Measurements from ENCODE around the gene MEGF9. TPM values are rescaled to one million over a fixed set of nuclear protein-coding genes. Genes with fewer than 3 reads are reported as not detected.

Gene MEGF9
- total RNA-seq = 10 to 100 TPM in 1 of 2 donors, 1 to 10 TPM in 1; 5.0 to 10.7 TPM
- polyA plus RNA-seq (2013, experiment 1 of 2) = 15.5 TPM
- 16.7 TPM for polyA plus RNA-seq (2013, experiment 2 of 2)
- long read RNA-seq, experiment 1, partial matches to known transcripts = 0 of 1 reads
- long read RNA-seq, experiment 1, other reads (novel, unspliced or antisense) = 1 of 1 reads
- long read RNA-seq, experiment 2, full-length matches to known transcripts = 4 of 12 reads
- long read RNA-seq, experiment 2, partial matches to known transcripts = 1 of 12 reads
- long read RNA-seq, experiment 2, other reads (novel, unspliced or antisense) = 7 of 12 reads
- long read RNA-seq, experiment 3, partial matches to known transcripts = 0 of 1 reads
- long read RNA-seq, experiment 3, other reads (novel, unspliced or antisense) = 1 of 1 reads
- long read RNA-seq, experiment 4 = 0 reads

DNA sequence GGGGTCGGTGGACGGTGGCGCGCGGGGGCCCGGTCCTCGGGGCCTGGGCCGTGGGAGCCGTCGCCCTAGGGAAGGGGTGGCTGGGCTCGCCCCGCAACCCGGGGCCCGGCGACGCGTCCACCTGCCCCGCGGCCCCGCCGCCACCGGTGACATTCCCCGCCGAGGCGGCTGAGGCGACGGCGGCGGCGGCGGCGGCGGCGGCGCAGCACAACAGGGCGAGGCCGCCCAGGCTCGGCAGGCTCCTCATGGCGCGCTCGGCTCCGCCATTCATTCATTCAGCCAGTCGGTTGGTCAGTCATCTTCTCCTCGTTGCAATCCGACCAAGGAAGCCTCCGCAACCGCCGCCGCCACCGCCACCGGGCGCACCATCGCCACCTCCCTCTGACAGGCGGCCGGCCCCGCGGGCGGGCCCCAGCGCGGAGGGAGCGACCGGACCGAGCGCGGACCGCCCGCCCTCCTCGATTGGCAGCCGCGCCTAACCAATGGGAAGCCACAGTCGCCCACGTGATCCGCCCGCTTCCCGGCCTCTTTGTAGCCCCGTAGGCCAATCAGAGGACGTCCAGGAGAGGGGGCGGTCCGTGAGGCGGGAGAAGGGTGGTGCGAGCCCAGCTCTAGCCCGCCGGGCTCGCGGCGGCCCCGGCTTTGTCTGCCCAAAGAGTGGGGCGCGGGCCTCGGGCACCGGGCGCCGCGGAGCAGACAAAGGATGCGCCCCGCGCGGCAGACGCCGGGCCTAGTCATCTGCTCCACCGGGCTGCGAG is at the start of gene MEGF9:
TSS of gene MEGF9 (minus strand) at position 383 of the 758 bp plus-strand sequence. CDS start at position 271, 112 bp downstream.
- peak within 1 kb of the TSS; percentile 99 for H3K27ac ChIP-seq (ENCODE audit: low read depth, low read length)
- H3K4me1 Mint-ChIP-seq = peaks cover 24% of the 10 kb centered on the region

DNA sequence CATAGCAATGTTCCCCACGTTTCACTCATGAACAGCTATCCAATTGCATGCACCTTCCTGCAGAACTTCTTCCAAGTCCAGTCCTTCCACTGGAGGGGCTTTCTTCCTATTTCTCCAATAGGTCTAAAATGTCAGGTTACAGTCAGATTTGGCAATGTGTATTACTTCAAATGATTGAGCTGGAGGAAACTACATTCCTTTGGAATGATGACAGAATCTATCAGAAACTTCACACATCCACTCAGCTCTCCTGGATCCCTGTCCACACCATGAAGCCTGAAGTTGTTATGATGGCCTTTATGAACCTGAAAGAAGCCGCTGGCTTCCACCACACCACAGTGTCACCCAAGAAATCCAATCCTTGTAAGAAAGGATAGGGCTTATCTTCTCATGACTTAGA is 46.7 kb upstream of the MEGF9 start:
- Mint-ChIP-seq H3K36me3 (ENCODE audit: low read depth) (peaks cover 48% of the 10 kb centered on the region), H3K4me3 (no peak overlapping the region), H3K27ac (peak overlapping the region; percentile 28), H3K4me1 (peaks cover 3% of the 10 kb centered on the region), H3K9me3 (no peaks in the 10 kb centered on the region), H3K27me3 (ENCODE audit: insufficient read depth) (no peaks in the 10 kb centered on the region)
- no peak for DNase-seq
- Histone ChIP-seq H3K36me3 (ENCODE audit: control insufficient read depth, insufficient read depth, low read length) (peaks cover 77% of the 10 kb centered on the region), H3K4me1 (ENCODE audit: control insufficient read depth, insufficient read depth, low read length) (no peaks in the 10 kb centered on the region), H3K27me3 (ENCODE audit: control insufficient read depth, insufficient read depth, low read length, poor library complexity, severe bottlenecking) (no peaks in the 10 kb centered on the region), H3K4me3 (ENCODE audit: low read length) (no peak overlapping the region), H3K9ac (ENCODE audit: extremely low read depth, low read length, poor library complexity, severe bottlenecking) (no peak overlapping the region), H3K9me3 (ENCODE audit: control insufficient read depth, low read length) (no peaks in the 10 kb centered on the region), H3K27ac (ENCODE audit: low read depth, low read length) (no peak overlapping the region)
- WGBS, 2 experiments (ENCODE audit: insufficient coverage in 1 of 2, insufficient read length in 1 of 2) = 91 to 100% methylated on average over 1 to 2 of the region's 2 CpGs
- TF ChIP-seq, protein P1, sequence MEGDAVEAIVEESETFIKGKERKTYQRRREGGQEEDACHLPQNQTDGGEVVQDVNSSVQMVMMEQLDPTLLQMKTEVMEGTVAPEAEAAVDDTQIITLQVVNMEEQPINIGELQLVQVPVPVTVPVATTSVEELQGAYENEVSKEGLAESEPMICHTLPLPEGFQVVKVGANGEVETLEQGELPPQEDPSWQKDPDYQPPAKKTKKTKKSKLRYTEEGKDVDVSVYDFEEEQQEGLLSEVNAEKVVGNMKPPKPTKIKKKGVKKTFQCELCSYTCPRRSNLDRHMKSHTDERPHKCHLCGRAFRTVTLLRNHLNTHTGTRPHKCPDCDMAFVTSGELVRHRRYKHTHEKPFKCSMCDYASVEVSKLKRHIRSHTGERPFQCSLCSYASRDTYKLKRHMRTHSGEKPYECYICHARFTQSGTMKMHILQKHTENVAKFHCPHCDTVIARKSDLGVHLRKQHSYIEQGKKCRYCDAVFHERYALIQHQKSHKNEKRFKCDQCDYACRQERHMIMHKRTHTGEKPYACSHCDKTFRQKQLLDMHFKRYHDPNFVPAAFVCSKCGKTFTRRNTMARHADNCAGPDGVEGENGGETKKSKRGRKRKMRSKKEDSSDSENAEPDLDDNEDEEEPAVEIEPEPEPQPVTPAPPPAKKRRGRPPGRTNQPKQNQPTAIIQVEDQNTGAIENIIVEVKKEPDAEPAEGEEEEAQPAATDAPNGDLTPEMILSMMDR (conservative IDR thresholded peaks at IDR 0.05) = no peak

More for the DNA sequence above, at the start of gene MEGF9:
- peak within 1 kb of the TSS; percentile 76 for H3K9ac ChIP-seq (ENCODE audit: extremely low read depth, low read length, poor library complexity, severe bottlenecking)
- H3K36me3 Mint-ChIP-seq (ENCODE audit: low read depth) = peaks cover 3% of the 10 kb centered on the region
- no peaks in the 10 kb centered on the region for H3K9me3 Mint-ChIP-seq
- H3K27me3 Mint-ChIP-seq (ENCODE audit: insufficient read depth) = peaks cover 22% of the 10 kb centered on the region
- no peaks in the 10 kb centered on the region for H3K36me3 ChIP-seq (ENCODE audit: control insufficient read depth, insufficient read depth, low read length)
- no peaks in the 10 kb centered on the region for H3K9me3 ChIP-seq (ENCODE audit: control insufficient read depth, low read length)
- DNase-seq = peak; percentile 99
- peak within 1 kb of the TSS; percentile 80 for H3K4me3 Mint-ChIP-seq
- TF ChIP-seq, protein P1 (conservative IDR thresholded peaks at IDR 0.05) = no peak
- peak within 1 kb of the TSS; percentile 89 for H3K4me3 ChIP-seq (ENCODE audit: low read length)
- H3K27ac Mint-ChIP-seq = peak within 1 kb of the TSS; percentile 75
- H3K4me1 ChIP-seq (ENCODE audit: control insufficient read depth, insufficient read depth, low read length) = peaks cover 5% of the 10 kb centered on the region
- WGBS, 2 experiments (ENCODE audit: insufficient coverage in 1 of 2, insufficient read length in 1 of 2) = 0% methylated on average over 46 to 102 of the region's 102 CpGs
- H3K27me3 ChIP-seq (ENCODE audit: control insufficient read depth, insufficient read depth, low read length, poor library complexity, severe bottlenecking) = peaks cover 17% of the 10 kb centered on the region

DNA sequence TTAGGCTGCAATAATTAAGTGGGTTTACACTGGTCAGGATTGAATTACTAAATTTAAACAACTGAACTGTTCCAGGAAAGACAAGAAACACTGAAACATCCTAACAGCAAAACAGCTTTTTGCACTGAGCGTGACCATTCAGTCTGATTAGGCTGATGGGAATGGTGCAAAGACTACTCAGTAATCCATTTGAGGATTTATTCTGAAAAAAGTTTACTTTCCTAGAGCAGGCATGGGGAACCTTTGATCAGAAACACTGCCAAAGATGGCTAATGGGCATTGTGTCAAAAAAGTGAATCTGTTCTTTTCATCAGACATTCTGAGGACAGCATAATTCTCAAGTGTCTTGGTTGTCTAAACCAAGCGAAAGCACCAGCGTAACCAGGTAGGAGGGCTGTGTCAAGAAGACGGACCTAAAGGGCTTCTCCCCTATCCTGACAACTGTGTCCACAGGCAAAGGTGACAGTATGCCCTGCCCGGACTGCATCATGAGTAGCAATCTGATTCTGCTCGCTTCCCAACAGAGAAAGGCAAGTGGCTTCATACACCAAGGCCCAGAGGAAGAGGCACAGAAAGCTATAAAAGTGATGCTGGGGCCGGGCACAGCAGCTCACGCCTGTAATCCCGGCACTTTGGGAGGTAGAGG is 45.6 kb upstream of the MEGF9 start:
- Histone ChIP-seq H3K9me3 (ENCODE audit: control insufficient read depth, low read length) (no peaks in the 10 kb centered on the region), H3K4me1 (ENCODE audit: control insufficient read depth, insufficient read depth, low read length) (no peaks in the 10 kb centered on the region), H3K27ac (ENCODE audit: low read depth, low read length) (no peak overlapping the region), H3K27me3 (ENCODE audit: control insufficient read depth, insufficient read depth, low read length, poor library complexity, severe bottlenecking) (no peaks in the 10 kb centered on the region), H3K9ac (ENCODE audit: extremely low read depth, low read length, poor library complexity, severe bottlenecking) (no peak overlapping the region), H3K36me3 (ENCODE audit: control insufficient read depth, insufficient read depth, low read length) (peaks cover 73% of the 10 kb centered on the region), H3K4me3 (ENCODE audit: low read length) (no peak overlapping the region)
- Mint-ChIP-seq H3K4me3 (no peak overlapping the region), H3K36me3 (ENCODE audit: low read depth) (peaks cover 41% of the 10 kb centered on the region), H3K9me3 (no peaks in the 10 kb centered on the region), H3K4me1 (no peaks in the 10 kb centered on the region), H3K27me3 (ENCODE audit: insufficient read depth) (no peaks in the 10 kb centered on the region), H3K27ac (no peak overlapping the region)
- 95 to 100% methylated on average over 7 to 9 of the region's 9 CpGs for whole genome bisulfite sequencing, 2 experiments (ENCODE audit: insufficient coverage in 1 of 2, insufficient read length in 1 of 2)
- DNase-seq = no peak
- TF ChIP-seq, protein P1 (conservative IDR thresholded peaks at IDR 0.05) = no peak
